ENCODE measurements around the gene ACVR2B. TPM values are rescaled to one million over a fixed set of nuclear protein-coding genes. Genes with fewer than 3 reads are reported as not detected.

ACVR2B gene
- total RNA-seq, 5 donors from 2014 or later (not counting 1 experiment from before 2014, with no cell fraction given): 6.3 to 11.0 (median 8.1) TPM

DNA sequence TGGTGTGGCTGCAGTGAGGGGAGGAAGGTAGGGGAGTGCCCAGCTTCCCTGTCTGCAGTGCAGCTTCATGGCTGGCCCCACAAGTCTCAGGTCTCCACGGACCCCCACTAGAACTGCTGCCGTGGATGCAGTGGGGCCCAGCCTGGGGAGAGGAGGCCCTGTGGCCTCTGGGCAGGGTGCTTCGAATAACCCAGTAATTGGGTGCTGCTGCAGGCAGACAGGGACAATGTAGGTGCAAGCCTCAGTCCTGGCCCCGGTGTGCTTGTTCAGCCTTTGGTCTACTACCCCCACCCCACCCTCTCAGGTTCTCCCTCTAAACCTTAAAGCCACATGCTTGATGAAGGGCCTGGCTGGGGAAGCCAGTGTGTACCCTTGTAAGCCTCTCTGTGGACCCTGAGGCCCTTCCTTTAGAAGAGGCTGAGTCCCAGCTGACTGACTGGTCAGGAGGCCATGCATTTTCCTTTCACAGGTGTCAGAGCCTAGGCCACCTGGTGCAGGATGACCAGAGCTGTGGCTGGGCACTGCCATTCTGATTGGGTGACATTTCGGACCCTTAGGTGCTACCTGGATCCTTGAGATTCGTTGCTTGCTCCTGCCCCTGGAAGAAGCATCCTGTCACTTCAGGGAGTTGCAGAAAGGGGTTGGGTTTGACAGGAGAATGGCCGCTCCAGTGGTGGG is 21.4 kb downstream of the ACVR2B start:
- no peaks in the 10 kb centered on the region for H3K27me3 Mint-ChIP-seq
- WGBS (ENCODE audit: insufficient coverage): 86% methylated on average over 5 of the region's 7 CpGs

DNA sequence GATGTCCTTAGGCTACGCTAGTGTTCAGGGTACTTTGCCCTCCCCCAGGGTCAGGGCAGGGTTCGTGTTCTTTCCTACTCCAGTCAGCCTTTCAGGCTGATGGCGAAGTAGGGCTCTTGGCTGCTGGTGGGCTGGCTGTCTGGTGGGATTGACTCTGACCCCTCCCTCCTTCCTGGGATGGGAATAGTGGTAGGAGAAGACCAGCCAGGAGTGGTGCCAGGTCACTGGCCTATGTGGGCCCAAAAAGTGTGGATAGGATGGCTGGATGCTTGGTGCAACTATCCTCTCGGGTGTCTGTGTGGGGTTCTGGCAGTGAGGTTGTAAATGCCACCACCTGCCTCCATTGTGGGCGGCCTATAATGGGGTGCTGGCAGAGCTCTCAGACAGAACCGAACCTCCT is 22.0 kb downstream of the ACVR2B start:
- no peak for ATAC-seq (replicated peaks in 1 of 4)
- Mint-ChIP-seq H3K4me1 (peaks cover 22 to 39% (median 34%) of the 10 kb centered on the region in 3 donors), H3K4me3 (no peak overlapping the region), H3K36me3 (peaks cover 8% of the 10 kb centered on the region), H3K27ac (peak overlapping the region in 1 of 2 donors; percentile 23), H3K9me3 (peaks cover 0 to under 1% (median 0%) of the 10 kb centered on the region in 3 donors), H3K27me3 (no peaks in the 10 kb centered on the region)
- 100% methylated on average over 1 of the region's 6 CpGs for WGBS (ENCODE audit: insufficient coverage)
- Histone ChIP-seq H3K4me1 (ENCODE audit: control insufficient read depth in 1 of 2, extremely low read depth in 1 of 2, insufficient read depth in 2 of 2, low read length in 2 of 2) (peaks cover 0 to 4% of the 10 kb centered on the region in 2 experiments), H3K27me3 (replicated peaks in 1 of 2; ENCODE audit: control insufficient read depth in 2 of 2, extremely low read depth in 1 of 2, insufficient read depth in 2 of 2, low read length in 1 of 2) (no peaks in the 10 kb centered on the region), H3K9me3 (no peaks in the 10 kb centered on the region), H3K4me3 (ENCODE audit: control insufficient read depth in 1 of 2, extremely low read depth in 1 of 2, low read length in 1 of 2) (no peak overlapping the region), H3K36me3 (ENCODE audit: control insufficient read depth in 2 of 2, extremely low read depth in 1 of 2, insufficient read depth in 1 of 2, low read length in 1 of 2) (peaks cover 8 to 16% of the 10 kb centered on the region in 2 donors), H3K27ac (ENCODE audit: low read length) (no peak overlapping the region)
- ChIA-PET CTCF (no interaction called here), POLR2A (no interaction called here)
- no peak for DNase-seq

More for the DNA sequence above, 21.4 kb downstream of the ACVR2B start:
- no peak overlapping the region for H3K27ac Mint-ChIP-seq
- H3K4me1 ChIP-seq (ENCODE audit: control insufficient read depth in 1 of 2, extremely low read depth in 1 of 2, insufficient read depth in 2 of 2, low read length in 2 of 2): peaks cover 0 to 4% of the 10 kb centered on the region in 2 experiments
- no peak for ATAC-seq (replicated peaks in 1 of 4)
- H3K4me1 Mint-ChIP-seq: peaks cover 24 to 39% (median 35%) of the 10 kb centered on the region in 3 donors
- H3K4me3 ChIP-seq (ENCODE audit: control insufficient read depth in 1 of 2, extremely low read depth in 1 of 2, low read length in 1 of 2): no peak overlapping the region
- no peaks in the 10 kb centered on the region for H3K27me3 ChIP-seq (replicated peaks in 1 of 2; ENCODE audit: control insufficient read depth in 2 of 2, extremely low read depth in 1 of 2, insufficient read depth in 2 of 2, low read length in 1 of 2)
- no peak overlapping the region for H3K27ac ChIP-seq (ENCODE audit: low read length)
- peaks cover 0 to 7% (median 0%) of the 10 kb centered on the region in 3 donors for H3K9me3 Mint-ChIP-seq
- no peak for DNase-seq
- H3K9me3 ChIP-seq: no peaks in the 10 kb centered on the region
- H3K4me3 Mint-ChIP-seq: no peak overlapping the region
- POLR2A ChIA-PET: no interaction called here
- peaks cover 8% of the 10 kb centered on the region for H3K36me3 Mint-ChIP-seq
- CTCF ChIA-PET: no interaction called here
- H3K36me3 ChIP-seq (ENCODE audit: control insufficient read depth in 2 of 2, extremely low read depth in 1 of 2, insufficient read depth in 1 of 2, low read length in 1 of 2): peaks cover 7 to 16% of the 10 kb centered on the region in 2 donors

DNA sequence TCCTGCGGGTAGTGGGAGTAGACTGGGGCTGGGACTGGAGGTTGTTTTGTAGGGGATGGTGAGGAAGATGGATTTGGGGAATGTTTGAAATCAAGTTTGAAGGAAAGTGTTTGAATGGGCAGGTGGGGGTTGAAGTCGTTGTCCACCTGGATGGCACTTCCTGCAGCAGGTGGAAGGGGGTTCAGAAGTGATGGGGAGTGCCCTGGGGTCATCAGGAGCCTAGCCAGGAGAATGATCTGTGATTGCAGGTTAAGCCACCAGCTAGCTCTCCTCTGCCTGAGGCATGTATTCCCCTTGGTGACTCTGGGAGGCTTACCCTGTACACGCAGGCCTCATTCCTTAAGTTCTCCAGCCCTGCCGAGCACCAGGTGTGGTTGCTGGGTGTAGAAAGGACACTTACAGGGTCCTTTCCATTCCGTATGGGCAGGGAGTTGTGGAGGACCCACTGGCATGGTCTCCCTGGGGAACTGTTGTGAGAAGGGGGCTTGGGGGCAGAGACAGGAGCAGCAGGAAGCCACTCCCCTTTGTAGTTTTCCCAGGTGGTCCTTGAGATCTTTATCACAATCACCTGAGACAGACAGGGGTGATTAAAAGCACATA is 22.6 kb downstream of the ACVR2B start:
- H3K9me3 ChIP-seq: no peaks in the 10 kb centered on the region
- CTCF ChIA-PET: no interaction called here
- 90% methylated on average over 3 of the region's 5 CpGs for WGBS (ENCODE audit: insufficient coverage)
- peaks cover 0 to 4% of the 10 kb centered on the region in 2 experiments for H3K4me1 ChIP-seq (ENCODE audit: control insufficient read depth in 1 of 2, extremely low read depth in 1 of 2, insufficient read depth in 2 of 2, low read length in 2 of 2)
- H3K27me3 Mint-ChIP-seq: no peaks in the 10 kb centered on the region
- H3K4me3 Mint-ChIP-seq: no peak overlapping the region
- peak overlapping the region in 1 of 2 donors; percentile 23 for H3K27ac Mint-ChIP-seq
- DNase-seq: no peak
- no peak overlapping the region for H3K27ac ChIP-seq (ENCODE audit: low read length)
- H3K9me3 Mint-ChIP-seq: no peaks in the 10 kb centered on the region
- peaks cover 14 to 20% of the 10 kb centered on the region in 2 donors for H3K36me3 ChIP-seq (ENCODE audit: control insufficient read depth in 2 of 2, extremely low read depth in 1 of 2, insufficient read depth in 1 of 2, low read length in 1 of 2)
- no peak for ATAC-seq (replicated peaks in 1 of 4)
- H3K4me3 ChIP-seq (ENCODE audit: control insufficient read depth in 1 of 2, extremely low read depth in 1 of 2, low read length in 1 of 2): no peak overlapping the region
- POLR2A ChIA-PET: no interaction called here
- peaks cover 21 to 39% (median 31%) of the 10 kb centered on the region in 3 donors for H3K4me1 Mint-ChIP-seq
- peaks cover 10% of the 10 kb centered on the region for H3K36me3 Mint-ChIP-seq
- no peaks in the 10 kb centered on the region for H3K27me3 ChIP-seq (replicated peaks in 1 of 2; ENCODE audit: control insufficient read depth in 2 of 2, extremely low read depth in 1 of 2, insufficient read depth in 2 of 2, low read length in 1 of 2)

DNA sequence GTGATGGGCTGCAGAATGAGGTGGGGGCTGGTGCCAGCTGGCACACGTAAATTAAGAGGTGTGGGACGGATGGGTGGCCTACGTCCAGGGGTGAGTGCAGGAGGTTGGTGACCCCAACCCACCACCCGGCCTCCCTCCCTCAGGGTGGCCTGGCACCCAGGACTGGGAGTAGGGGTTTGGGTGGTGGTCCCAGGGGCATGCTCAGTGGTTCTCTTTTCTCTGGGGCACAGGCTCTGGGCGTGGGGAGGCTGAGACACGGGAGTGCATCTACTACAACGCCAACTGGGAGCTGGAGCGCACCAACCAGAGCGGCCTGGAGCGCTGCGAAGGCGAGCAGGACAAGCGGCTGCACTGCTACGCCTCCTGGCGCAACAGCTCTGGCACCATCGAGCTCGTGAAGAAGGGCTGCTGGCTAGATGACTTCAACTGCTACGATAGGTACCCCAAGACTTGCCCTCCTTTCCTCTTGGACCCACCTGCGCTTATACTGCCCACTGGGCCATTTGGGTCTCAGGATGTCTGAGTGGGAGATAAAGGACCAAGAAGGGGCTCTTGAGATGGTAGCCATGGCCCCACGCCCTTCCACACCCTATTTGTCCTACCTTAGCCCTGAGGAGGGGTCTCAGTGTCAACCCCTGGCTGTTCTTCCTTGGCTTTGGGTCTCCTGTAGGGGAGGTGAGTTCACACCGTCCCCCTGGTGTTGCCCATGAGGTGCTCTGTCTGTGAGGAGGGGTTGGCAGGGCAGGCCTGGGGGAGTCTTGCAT is 23.5 kb downstream of the ACVR2B start:
- 95% methylated on average over 13 of the region's 21 CpGs for WGBS (ENCODE audit: insufficient coverage)

DNA sequence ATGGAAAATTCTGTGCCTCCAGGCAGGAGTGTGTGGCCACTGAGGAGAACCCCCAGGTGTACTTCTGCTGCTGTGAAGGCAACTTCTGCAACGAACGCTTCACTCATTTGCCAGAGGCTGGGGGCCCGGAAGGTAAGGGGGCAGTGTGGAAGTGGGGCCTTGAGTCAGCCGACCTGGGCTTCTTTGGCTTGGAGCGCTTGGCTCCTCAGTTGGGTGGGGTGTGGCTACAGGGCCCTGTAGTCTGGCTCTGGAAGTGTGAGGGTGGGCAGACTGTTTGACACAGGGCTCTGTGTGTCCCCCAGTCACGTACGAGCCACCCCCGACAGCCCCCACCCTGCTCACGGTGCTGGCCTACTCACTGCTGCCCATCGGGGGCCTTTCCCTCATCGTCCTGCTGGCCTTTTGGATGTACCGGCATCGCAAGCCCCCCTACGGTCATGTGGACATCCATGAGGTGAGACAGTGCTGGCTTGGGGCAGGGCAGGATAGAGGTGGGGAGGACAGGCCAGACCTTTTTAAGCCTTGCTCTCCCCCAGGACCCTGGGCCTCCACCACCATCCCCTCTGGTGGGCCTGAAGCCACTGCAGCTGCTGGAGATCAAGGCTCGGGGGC is 24.3 kb downstream of the ACVR2B start:
- H3K27me3 Mint-ChIP-seq: no peaks in the 10 kb centered on the region
- no peaks in the 10 kb centered on the region for H3K9me3 Mint-ChIP-seq
- Histone ChIP-seq H3K9me3 (no peaks in the 10 kb centered on the region), H3K4me1 (ENCODE audit: control insufficient read depth in 1 of 2, extremely low read depth in 1 of 2, insufficient read depth in 2 of 2, low read length in 2 of 2) (peaks cover 0 to 4% of the 10 kb centered on the region in 2 experiments), H3K27me3 (replicated peaks in 1 of 2; ENCODE audit: control insufficient read depth in 2 of 2, extremely low read depth in 1 of 2, insufficient read depth in 2 of 2, low read length in 1 of 2) (no peaks in the 10 kb centered on the region), H3K4me3 (ENCODE audit: control insufficient read depth in 1 of 2, extremely low read depth in 1 of 2, low read length in 1 of 2) (no peak overlapping the region), H3K27ac (ENCODE audit: low read length) (no peak overlapping the region), H3K36me3 (ENCODE audit: control insufficient read depth in 2 of 2, extremely low read depth in 1 of 2, insufficient read depth in 1 of 2, low read length in 1 of 2) (peaks cover 25 to 30% of the 10 kb centered on the region in 2 donors)
- peaks cover 22% of the 10 kb centered on the region for H3K36me3 Mint-ChIP-seq
- ATAC-seq (replicated peaks in 1 of 4) (no peak), DNase-seq (no peak)
- H3K27ac Mint-ChIP-seq: peak overlapping the region in 1 of 2 donors; percentile 22
- ChIA-PET CTCF (interaction anchor here (0.5 to 1.1 kb wide), 4 partner anchors 10 to 505 kb away, joined by 3 to 10 read pairs (median 6); no protein-coding TSS in a partner anchor), POLR2A (no interaction called here)
- no peak overlapping the region for H3K4me3 Mint-ChIP-seq
- peaks cover 7 to 31% (median 14%) of the 10 kb centered on the region in 3 donors for H3K4me1 Mint-ChIP-seq
- WGBS (ENCODE audit: insufficient coverage): 98% methylated on average over 6 of the region's 15 CpGs

More for the DNA sequence above, 23.5 kb downstream of the ACVR2B start:
- Histone ChIP-seq H3K36me3 (ENCODE audit: control insufficient read depth in 2 of 2, extremely low read depth in 1 of 2, insufficient read depth in 1 of 2, low read length in 1 of 2) (peaks cover 18 to 26% of the 10 kb centered on the region in 2 donors), H3K4me1 (ENCODE audit: control insufficient read depth in 1 of 2, extremely low read depth in 1 of 2, insufficient read depth in 2 of 2, low read length in 2 of 2) (peaks cover 0 to 4% of the 10 kb centered on the region in 2 experiments), H3K4me3 (ENCODE audit: control insufficient read depth in 1 of 2, extremely low read depth in 1 of 2, low read length in 1 of 2) (no peak overlapping the region), H3K27me3 (replicated peaks in 1 of 2; ENCODE audit: control insufficient read depth in 2 of 2, extremely low read depth in 1 of 2, insufficient read depth in 2 of 2, low read length in 1 of 2) (no peaks in the 10 kb centered on the region), H3K9me3 (no peaks in the 10 kb centered on the region), H3K27ac (ENCODE audit: low read length) (no peak overlapping the region)
- DNase-seq (no peak), ATAC-seq (replicated peaks in 1 of 4) (no peak)
- peaks cover 12 to 38% (median 21%) of the 10 kb centered on the region in 3 donors for H3K4me1 Mint-ChIP-seq
- no peaks in the 10 kb centered on the region for H3K9me3 Mint-ChIP-seq
- H3K27me3 Mint-ChIP-seq: no peaks in the 10 kb centered on the region
- POLR2A ChIA-PET: no interaction called here
- H3K27ac Mint-ChIP-seq: no peak overlapping the region
- H3K4me3 Mint-ChIP-seq: no peak overlapping the region
- peaks cover 15% of the 10 kb centered on the region for H3K36me3 Mint-ChIP-seq
- CTCF ChIA-PET: no interaction called here

DNA sequence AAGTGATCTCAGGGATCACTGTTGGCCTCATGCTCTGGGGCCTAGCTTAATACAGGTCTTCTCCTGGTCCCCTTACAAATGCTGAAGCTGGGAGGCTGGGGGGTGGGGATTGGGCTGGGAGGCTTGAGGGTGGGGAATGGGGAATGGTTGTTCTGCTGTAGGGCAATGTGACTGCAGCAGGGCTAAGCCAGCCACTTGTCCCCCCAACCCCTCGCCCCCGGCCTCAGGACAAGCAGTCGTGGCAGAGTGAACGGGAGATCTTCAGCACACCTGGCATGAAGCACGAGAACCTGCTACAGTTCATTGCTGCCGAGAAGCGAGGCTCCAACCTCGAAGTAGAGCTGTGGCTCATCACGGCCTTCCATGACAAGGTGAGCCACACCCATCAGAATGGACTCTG is 25.2 kb downstream of the ACVR2B start:
- Mint-ChIP-seq H3K4me1 (peaks cover 0 to 24% (median 8%) of the 10 kb centered on the region in 3 donors), H3K36me3 (peaks cover 29% of the 10 kb centered on the region), H3K9me3 (no peaks in the 10 kb centered on the region), H3K27me3 (no peaks in the 10 kb centered on the region), H3K27ac (no peak overlapping the region), H3K4me3 (no peak overlapping the region)
- CTCF ChIA-PET: interaction anchor here (0.6 to 3.4 kb wide), 8 partner anchors 11 to 506 kb away, joined by 3 to 19 read pairs (median 6); partner anchors contain the start of gene XYLB (in 1 of the 2)
- Histone ChIP-seq H3K4me1 (ENCODE audit: control insufficient read depth in 1 of 2, extremely low read depth in 1 of 2, insufficient read depth in 2 of 2, low read length in 2 of 2) (no peaks in the 10 kb centered on the region), H3K9me3 (no peaks in the 10 kb centered on the region), H3K27ac (ENCODE audit: low read length) (no peak overlapping the region), H3K36me3 (ENCODE audit: control insufficient read depth in 2 of 2, extremely low read depth in 1 of 2, insufficient read depth in 1 of 2, low read length in 1 of 2) (peaks cover 30% of the 10 kb centered on the region in 2 donors), H3K27me3 (replicated peaks in 1 of 2; ENCODE audit: control insufficient read depth in 2 of 2, extremely low read depth in 1 of 2, insufficient read depth in 2 of 2, low read length in 1 of 2) (no peaks in the 10 kb centered on the region), H3K4me3 (ENCODE audit: control insufficient read depth in 1 of 2, extremely low read depth in 1 of 2, low read length in 1 of 2) (no peak overlapping the region)
- no peak for DNase-seq
- POLR2A ChIA-PET: no interaction called here
- no peak for ATAC-seq (replicated peaks in 1 of 4)
- 100% methylated on average over 1 of the region's 9 CpGs for WGBS (ENCODE audit: insufficient coverage)

All from T-cell (primary cell).